SHP77 (cell line): ENCODE results near the gene LRBA.
"Not testable (repeated sequence)": the region's sequence is repeated elsewhere in the genome, so short reads cannot be mapped to it uniquely, and the experiment has no call there.

ENCODE experiments used
- DNase-seq, 2 experiments: peaks; one replicate each; lab custom pipeline; 2025; lab: John Stamatoyannopoulos, UW

The LRBA gene

GRCh38 chr4:151015459-151016347, 619 bp upstream of the LRBA start:
- peak; percentile 46 to 61 for DNase-seq

GRCh38 chr4:151013944-151014343, 1.1 kb downstream of the LRBA start:
- no peak for DNase-seq

GRCh38 chr4:151013491-151013890, 1.6 kb downstream of the LRBA start:
- DNase-seq: no peak

DNA sequence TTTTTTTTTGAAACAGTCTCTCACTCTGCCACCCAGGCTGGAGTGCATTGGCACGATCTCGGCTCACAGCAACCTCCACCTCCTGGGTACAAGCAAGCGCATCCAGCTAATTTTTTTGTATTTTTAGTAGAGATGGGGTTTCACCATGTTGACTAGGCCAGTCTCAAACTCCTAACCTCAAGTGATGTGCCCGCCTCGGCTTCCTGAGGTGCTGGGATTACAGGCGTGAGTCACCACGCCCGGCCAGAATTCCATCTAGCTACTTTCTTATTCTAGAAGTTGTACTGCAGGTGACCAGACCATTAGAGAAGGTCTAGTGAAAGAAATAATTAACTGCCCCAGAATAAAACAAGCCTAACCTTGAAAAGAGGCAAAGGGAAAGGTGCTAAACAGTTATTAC, 2.3 kb downstream of the LRBA start:
- no peak for DNase-seq

DNA sequence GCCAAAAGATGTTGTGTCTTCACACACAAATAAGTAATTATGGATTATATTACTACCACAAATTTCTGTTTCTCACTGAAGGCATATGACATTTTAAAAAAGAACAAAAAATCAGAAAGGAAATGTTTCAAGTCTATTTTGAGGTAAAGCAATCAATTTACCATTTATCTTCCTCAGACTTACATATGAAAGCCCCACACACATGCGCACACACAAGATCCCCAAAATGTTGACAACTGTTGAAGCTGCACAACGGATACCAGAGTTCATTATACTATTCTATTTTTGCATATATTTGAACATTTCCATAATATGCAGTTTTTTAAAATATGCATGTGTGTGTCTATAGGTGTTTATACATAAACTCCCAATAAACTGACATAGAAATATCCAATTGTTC, 2.7 kb downstream of the LRBA start:
- DNase-seq: no peak

GRCh38 chr4:151004222-151004621, 10.9 kb downstream of the LRBA start:
- DNase-seq: no peak

- DNase-seq: no peak
Measured at GRCh38 chr4:151000747-151001429, 14.2 kb downstream of the LRBA start.

DNA sequence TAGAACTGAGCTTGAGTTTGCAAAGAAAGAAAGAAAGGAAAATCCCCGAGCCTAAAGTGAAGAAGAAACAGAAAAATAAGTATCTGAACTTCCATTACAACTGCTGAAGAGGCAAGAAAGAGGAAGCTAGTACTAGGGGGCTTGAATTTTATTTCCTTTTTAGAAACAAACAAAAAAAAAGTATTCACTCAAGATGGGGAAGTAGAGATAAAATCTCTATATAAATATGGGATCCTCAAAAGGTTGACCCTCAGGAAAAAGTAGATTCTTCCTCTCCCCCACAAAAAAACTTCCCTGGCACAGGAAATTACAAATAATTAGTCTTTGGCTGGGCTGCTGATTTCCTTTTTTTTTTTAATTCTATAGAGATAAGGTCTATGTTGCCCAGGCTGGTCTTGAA, 16.0 kb downstream of the LRBA start:
- DNase-seq: no peak

DNA sequence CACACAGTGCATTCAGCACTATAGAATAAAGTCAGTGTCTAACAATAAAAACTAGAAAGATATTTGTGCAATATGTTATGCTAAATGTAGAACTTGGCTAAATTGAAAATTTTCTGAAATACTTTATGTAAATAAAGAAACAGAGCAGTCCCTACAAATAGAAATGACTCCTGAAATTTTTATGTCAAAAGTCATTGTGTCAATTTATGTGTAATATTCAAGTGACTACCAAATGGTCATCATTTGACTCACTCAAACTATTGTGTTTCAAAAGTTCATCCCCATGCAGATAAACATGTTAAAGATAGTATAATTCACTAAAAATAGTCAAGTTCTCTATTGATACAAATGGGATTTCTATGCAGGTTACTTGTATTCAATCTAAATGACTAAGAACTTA, 17.9 kb downstream of the LRBA start:
- no peak for DNase-seq

DNA sequence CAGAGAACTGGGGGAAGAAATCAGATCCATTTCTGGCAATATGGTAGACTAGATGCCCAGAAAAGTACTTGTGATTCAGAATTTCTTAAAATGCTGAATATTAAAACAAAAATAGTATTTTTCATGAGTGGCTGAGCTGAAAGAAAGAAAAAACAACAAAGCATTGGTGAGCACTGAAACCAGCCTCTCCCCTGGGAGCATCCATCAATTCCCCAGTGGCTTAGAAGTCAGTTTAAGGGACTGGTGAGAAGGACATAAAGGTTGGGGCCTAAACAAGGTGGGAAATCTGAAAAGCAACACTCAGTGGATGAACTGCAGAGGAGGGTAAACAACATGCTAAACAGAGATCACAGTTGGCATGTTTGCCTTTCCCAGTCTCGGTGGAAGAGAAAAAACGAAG, 20.4 kb downstream of the LRBA start:
- no peak for DNase-seq

DNA sequence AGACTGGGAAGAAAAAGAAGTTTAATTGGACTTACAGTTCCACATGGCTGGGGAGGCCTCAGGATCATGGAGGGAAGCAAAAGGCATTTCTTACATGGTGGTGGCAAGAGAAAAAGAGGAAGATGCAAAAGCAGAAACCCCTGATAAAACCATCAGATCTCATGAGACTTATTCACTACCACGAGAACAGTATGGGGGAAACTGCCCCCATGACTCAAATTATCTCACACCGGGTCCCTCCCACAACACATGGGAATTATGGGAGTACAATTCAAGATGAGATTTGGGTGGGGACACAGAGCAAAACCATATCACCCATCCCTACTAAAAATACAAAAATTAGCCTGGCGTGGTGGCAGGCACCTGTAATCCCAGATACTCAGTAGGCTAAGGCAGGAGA, 21.5 kb downstream of the LRBA start:
- DNase-seq: not testable (repeated sequence)

DNA sequence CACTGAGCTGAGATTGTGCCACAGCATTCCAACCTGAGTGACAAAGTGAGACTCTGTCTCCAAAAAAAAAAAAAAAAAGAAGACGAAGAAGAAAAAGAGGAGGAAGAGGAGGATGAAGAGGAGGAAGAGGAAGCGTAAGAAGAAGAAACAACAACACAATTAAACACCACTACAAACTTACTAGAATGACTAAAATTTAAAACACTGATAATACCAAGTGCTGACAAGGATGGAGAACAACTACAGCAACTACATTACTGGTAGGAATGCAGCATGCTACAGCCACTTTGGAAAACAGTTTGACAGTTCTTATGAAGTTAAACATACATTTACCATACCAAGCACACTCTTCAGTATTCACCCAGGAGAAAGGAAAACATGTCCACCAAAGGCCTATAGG, 24.1 kb downstream of the LRBA start:
- no peak for DNase-seq

- DNase-seq: no peak
Measured at GRCh38 chr4:150990250-150990649, 24.8 kb downstream of the LRBA start.

DNA sequence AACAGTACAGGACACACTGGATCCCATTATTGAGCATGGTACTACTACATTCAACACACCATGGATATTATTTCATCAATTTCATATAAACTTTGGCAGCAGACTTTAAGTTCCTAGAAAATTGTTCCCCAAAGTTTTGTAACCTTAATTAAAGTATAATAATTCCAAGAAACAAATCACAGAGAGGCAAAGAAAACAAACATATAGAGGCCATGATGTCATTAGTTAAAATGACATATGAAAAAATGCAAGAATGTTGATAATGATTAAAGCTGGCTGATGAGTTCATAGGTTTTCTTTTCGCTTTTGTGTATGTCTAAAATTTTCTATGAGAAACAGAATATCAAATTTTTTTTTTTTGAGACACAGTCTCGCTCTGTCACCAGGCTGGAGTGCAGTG, 26.8 kb downstream of the LRBA start:
- DNase-seq: no peak

DNA sequence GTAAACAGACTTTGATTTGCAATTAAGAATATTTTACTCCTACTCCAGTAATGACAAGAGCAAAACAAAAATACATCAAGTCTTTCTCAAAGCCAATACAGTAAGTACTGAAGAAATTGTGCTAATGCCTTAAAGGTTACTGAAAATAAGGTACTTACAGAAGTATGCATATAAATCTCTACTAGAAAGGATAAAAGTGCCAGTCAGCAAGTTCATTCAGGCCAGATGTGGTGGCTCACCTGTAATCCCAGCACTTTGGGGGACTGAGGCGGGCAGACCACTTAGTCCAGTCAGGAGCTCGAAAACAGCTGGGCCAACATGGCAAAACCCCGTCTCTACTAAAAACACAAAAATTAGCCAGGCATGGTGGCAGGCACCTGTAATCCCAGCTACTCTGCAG, 27.9 kb downstream of the LRBA start:
- no peak for DNase-seq

GRCh38 chr4:150986085-150986484, 29.0 kb downstream of the LRBA start:
- no peak for DNase-seq

DNA sequence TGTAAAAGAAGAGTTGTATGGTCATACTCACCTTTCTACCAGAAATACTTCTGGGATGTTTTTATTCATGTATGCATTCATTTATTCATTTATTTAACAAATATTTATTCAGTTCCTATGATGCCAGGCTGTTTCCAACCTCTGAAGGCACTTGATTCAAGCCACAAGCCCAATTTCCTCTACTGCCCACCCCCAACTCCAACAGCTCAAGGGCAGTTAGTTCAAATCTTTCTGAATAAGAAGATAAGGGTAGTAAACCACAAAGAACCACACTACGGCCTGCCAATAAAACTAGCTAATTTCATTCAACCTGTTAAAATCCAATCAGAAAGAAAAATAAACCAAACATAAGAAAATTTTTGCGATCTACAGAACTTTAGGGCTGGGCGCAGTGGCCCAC, 31.2 kb downstream of the LRBA start:
- no peak for DNase-seq

DNA sequence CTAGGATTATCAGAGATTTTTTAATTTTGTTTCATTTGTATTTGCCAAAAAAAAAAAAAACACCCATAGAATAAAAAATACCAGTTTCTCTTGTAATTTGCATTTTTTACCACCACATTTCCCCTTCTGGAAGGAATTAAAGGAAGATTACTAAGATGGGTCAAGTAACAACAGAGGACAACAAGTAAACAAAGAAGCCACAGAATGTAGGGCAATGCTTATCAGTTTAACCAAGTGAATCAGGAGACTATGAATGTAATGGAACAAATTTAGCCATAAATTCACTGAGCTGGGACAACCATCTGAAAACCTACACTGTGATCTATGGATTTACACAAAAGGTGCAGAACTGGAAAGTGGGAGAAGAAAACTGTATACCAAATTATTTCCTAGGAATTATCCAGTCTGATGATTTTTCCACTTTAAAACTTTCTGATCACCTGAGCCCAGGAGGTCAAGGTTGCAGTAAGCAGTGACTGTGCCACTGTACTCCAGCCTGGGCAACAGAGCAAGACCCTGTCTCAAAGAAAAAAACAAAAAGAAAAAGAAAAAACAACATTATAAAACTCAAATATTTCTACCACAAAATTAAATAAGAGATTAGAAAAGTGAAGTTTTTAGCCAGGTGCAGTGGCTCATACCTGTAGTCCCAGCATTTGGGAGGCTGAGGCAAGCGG, 32.4 kb downstream of the LRBA start:
- no peak for DNase-seq

DNA sequence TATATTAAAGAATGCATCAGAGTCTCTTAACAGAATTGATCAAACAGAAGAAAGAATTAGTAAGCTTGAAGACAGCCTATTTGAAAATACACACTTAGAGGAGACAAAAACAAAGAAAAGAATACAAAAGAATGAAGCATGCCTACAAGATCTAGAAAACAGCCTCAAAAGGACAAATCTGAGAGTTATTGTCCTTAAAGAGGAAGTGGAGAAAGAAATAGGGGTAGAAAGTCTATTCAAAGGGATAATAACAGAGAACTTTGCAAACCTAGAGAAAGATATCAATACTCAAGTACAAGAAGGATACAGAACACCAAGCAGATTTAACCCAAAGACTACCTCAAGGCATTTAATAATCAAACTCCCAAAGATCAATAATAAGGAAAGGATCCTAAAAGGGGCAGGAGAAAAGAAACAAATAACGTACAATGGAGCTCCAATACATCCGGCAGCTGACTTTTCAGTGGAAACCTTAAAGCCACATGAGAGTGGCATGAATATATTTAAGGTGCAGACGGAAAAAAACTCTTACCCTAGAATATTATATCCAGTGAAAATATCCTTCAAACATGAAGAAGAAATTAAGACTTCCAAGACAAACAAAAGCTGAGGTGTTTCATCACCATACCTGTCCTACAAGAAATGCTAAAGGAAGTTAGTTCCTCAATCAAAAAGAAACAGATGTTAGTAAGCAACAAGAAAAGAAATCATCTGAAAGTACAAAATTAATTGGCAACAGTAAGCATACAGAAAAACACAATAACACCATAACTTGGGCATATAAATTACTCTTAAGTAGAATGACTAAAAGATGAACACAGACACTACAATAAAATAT, 36.1 kb downstream of the LRBA start:
- DNase-seq: no peak

- DNase-seq: no peak
Measured at GRCh38 chr4:150976478-150977118, 38.5 kb downstream of the LRBA start.

DNA sequence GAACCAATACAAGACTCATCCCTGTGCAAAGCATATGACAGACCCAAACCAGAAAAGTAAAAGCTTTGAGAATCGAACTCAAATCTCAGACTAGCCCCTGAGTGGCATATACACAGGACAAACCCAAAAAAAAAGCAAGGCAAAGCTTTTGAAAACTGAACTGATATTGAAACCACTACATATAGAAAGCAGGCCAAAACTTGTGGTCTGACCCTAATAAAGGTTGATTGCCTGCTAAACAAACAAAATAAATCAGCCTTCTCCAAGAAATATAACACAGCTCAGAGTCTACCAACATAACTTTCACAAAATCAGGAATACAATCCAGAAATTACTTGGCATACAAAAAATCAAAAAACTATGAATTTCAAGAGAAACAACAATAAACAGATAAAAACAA, 40.3 kb downstream of the LRBA start:
- DNase-seq: no peak

DNA sequence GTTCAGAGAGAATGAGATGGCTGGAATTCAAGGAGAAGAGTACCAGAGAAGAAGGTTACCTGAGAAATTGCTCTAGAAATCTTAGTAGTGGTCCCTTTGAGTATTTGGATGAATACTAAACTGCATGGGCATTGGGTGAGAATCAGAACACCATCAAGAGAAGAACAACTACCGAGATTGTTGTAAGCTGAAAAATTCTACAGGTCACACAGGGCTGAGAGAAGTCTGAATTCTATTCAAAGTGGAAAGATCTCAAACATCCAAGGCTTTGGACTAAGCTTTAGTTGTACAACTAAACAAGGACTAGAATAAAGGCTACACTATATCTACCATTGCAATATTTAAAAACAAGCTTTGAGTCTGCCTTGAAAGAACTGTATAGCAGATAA, 40.8 kb downstream of the LRBA start:
- no peak for DNase-seq
